IMR-90 (cell line): ENCODE results near the gene SYCP1. TPM values are rescaled to one million over a fixed set of nuclear protein-coding genes. Genes with fewer than 3 reads are reported as not detected.

Source experiments
- ATAC-seq: fragments of 200-7000 bp; cut with Tn5 transposase; 2 replicates; pipeline ENCODE4 v1.9.1; 2020; ENCODE audit warnings: low read depth, mild to moderate bottlenecking, moderate library complexity
- BruUV-seq: library from RNA; stranded (reverse); fragments of 400-500 nt; replicated peaks from 2 replicates; lab custom pipeline; 2021; lab: Mats Ljungman, UMichigan
- CTCF ChIA-PET: fragments of 300-600 bp; formaldehyde crosslinking; extraction: SDS; loops from one replicate; lab custom pipeline; 2021; ENCODE audit warnings: antibody characterized with exemption; lab: Yijun Ruan, JAX
- POLR2A ChIA-PET: fragments of 300-600 bp; sonication (Branson Sonifier 250); formaldehyde crosslinking; loops from one replicate; lab custom pipeline; 2022; ENCODE audit warnings: antibody characterized with exemption; ENCODE audit not compliant: unreplicated experiment; lab: Charles Lee
- DNase-seq: peaks from one replicate; pipeline ENCODE4 v3.0.0; 2013
- H2AFZ ChIP-seq: replicated peaks from 2 replicates; pipeline ENCODE3; 2013; ENCODE audit warnings: low read length, mild to moderate bottlenecking; ENCODE audit not compliant: poor library complexity
- H2AK5ac ChIP-seq: 2 replicates; pipeline ENCODE4 v1.6.1; 2013; ENCODE audit warnings: low read depth, low read length, inconsistent platforms
- H2AK9ac ChIP-seq: replicated peaks from 2 replicates; pipeline ENCODE3; 2013; ENCODE audit warnings: mild to moderate bottlenecking, low read depth, low read length, moderate library complexity; ENCODE audit not compliant: poor library complexity
- H2BK120ac ChIP-seq: 2 replicates; pipeline ENCODE4 v1.6.1; 2013; ENCODE audit warnings: low read depth, low read length, inconsistent platforms
- H2BK15ac ChIP-seq: 3 replicates; pipeline ENCODE4 v1.6.1; 2013; ENCODE audit warnings: low read depth, low read length, inconsistent platforms
- H2BK20ac ChIP-seq: 2 replicates; pipeline ENCODE4 v1.6.1; 2013; ENCODE audit warnings: low read depth, mild to moderate bottlenecking, inconsistent platforms, low read length, moderate library complexity
- H2BK5ac ChIP-seq: 2 replicates; pipeline ENCODE4 v1.6.1; 2013; ENCODE audit warnings: mild to moderate bottlenecking, low read depth, low read length, inconsistent platforms; ENCODE audit not compliant: poor library complexity, severe bottlenecking
- H3K14ac ChIP-seq: replicated peaks from 2 replicates; pipeline ENCODE4 v1.6.1; 2013; ENCODE audit warnings: low read depth, low read length, inconsistent platforms
- H3K18ac ChIP-seq: 2 replicates; pipeline ENCODE4 v1.6.1; 2013; ENCODE audit warnings: low read depth, low read length, control low read depth
- H3K23ac ChIP-seq: 2 replicates; pipeline ENCODE4 v1.6.1; 2013; ENCODE audit warnings: low read depth, low read length, inconsistent platforms
- H3K27ac ChIP-seq: 2 replicates; pipeline ENCODE4 v1.5.1; 2013; ENCODE audit warnings: mild to moderate bottlenecking, control low read depth, low read length; ENCODE audit not compliant: insufficient read depth
- H3K27me3 ChIP-seq: 2 replicates; pipeline ENCODE4 v1.6.1; 2013; ENCODE audit warnings: low read length; ENCODE audit not compliant: control insufficient read depth, insufficient read depth
- H3K36me3 ChIP-seq: 2 replicates; pipeline ENCODE4 v1.6.1; 2013; ENCODE audit warnings: low read length, mixed read lengths; ENCODE audit not compliant: control insufficient read depth, insufficient read depth
- H3K4ac ChIP-seq: 2 replicates; pipeline ENCODE4 v1.6.1; 2013; ENCODE audit warnings: low read depth, low read length, inconsistent platforms
- H3K4me1 ChIP-seq: 2 replicates; pipeline ENCODE4 v1.6.1; 2013; ENCODE audit warnings: low read length, mixed read lengths; ENCODE audit not compliant: control insufficient read depth, insufficient read depth
- H3K4me2 ChIP-seq: 2 replicates; pipeline ENCODE4 v1.6.1; 2013; ENCODE audit warnings: low read depth, mild to moderate bottlenecking, control low read depth, low read length, moderate library complexity
- H3K4me3 ChIP-seq: 2 replicates; pipeline ENCODE4 v1.5.1; 2013; ENCODE audit warnings: low read depth, mild to moderate bottlenecking, control low read depth, low read length, moderate library complexity; ENCODE audit not compliant: insufficient read depth
- H3K56ac ChIP-seq: 2 replicates; pipeline ENCODE4 v1.6.1; 2013; ENCODE audit warnings: low read length, inconsistent platforms; ENCODE audit not compliant: insufficient read depth; ENCODE audit errors: extremely low read depth
- H3K79me1 ChIP-seq, 2 experiments: 2 replicates each; pipeline ENCODE4 v1.6.1; 2013; ENCODE audit warnings: low read length in 2 of 2, inconsistent platforms in 1 of 2, low read depth in 1 of 2
- H3K9ac ChIP-seq: 2 replicates; pipeline ENCODE4 v1.6.1; 2013; ENCODE audit warnings: low read depth, low read length, control low read depth
- H3K9me1 ChIP-seq: 2 replicates; pipeline ENCODE4 v1.6.1; 2013; ENCODE audit warnings: low read length, inconsistent platforms; ENCODE audit not compliant: insufficient read depth
- H3K9me3 ChIP-seq: 2 replicates; pipeline ENCODE4 v1.6.1; 2013; ENCODE audit warnings: low read length; ENCODE audit not compliant: control insufficient read depth, insufficient read depth
- H4K20me1 ChIP-seq: 2 replicates; pipeline ENCODE4 v1.6.1; 2013; ENCODE audit warnings: low read length, inconsistent platforms; ENCODE audit not compliant: insufficient read depth
- H4K5ac ChIP-seq: 2 replicates; pipeline ENCODE4 v1.6.1; 2013; ENCODE audit warnings: mild to moderate bottlenecking, low read depth, low read length, control low read depth
- H4K8ac ChIP-seq, 2 experiments: 2 replicates each; pipeline ENCODE4 v1.6.1; 2013; ENCODE audit warnings: low read depth in 2 of 2, low read length in 2 of 2, control low read depth in 1 of 2, inconsistent platforms in 1 of 2
- H4K91ac ChIP-seq: 2 replicates; pipeline ENCODE4 v1.6.1; 2013; ENCODE audit warnings: low read depth, low read length, inconsistent platforms; ENCODE audit not compliant: insufficient read depth
- BHLHE40 ChIP-seq: fragments of 150-350 bp; IDR thresholded peaks from 2 replicates; pipeline ENCODE4 v1.6.1; 2016; ENCODE audit warnings: mild to moderate bottlenecking, low read depth, low read length
- CHD1 ChIP-seq: IDR thresholded peaks from 2 replicates; pipeline ENCODE4 v1.6.1; 2012; ENCODE audit warnings: low read depth, low read length, improper control_type of control experiment
- FOS ChIP-seq: fragments of 150-350 bp; IDR thresholded peaks from 2 replicates; pipeline ENCODE4 v1.6.1; 2016; ENCODE audit warnings: low read depth, low read length
- MAZ ChIP-seq: IDR thresholded peaks from 2 replicates; pipeline ENCODE4 v1.6.1; 2012; ENCODE audit warnings: low read depth, mild to moderate bottlenecking, low read length, improper control_type of control experiment, moderate library complexity, borderline replicate concordance
- MXI1 ChIP-seq: IDR thresholded peaks from 2 replicates; pipeline ENCODE4 v1.6.1; 2012; ENCODE audit warnings: low read depth, mild to moderate bottlenecking, low read length, moderate library complexity, borderline replicate concordance
- NFE2L2 ChIP-seq: fragments of 150-350 bp; IDR thresholded peaks from 2 replicates; pipeline ENCODE4 v1.6.1; 2016; ENCODE audit warnings: low read depth, mild to moderate bottlenecking, low read length
- POLR2A ChIP-seq: IDR thresholded peaks from 2 replicates; pipeline ENCODE4 v1.6.1; 2012; ENCODE audit warnings: mild to moderate bottlenecking, low read depth, low read length
- RAD21 ChIP-seq: IDR thresholded peaks from 2 replicates; pipeline ENCODE4 v1.6.1; 2012; ENCODE audit warnings: low read length, improper control_type of control experiment
- RCOR1 ChIP-seq: IDR thresholded peaks from 2 replicates; pipeline ENCODE4 v1.6.1; 2012; ENCODE audit warnings: mild to moderate bottlenecking, low read length, improper control_type of control experiment; ENCODE audit not compliant: insufficient replicate concordance
- RFX5 ChIP-seq: IDR thresholded peaks from 2 replicates; pipeline ENCODE4 v1.8.0; 2012; ENCODE audit warnings: low read depth, mild to moderate bottlenecking, low read length, moderate library complexity
- SMC3 ChIP-seq: fragments of 150-350 bp; IDR thresholded peaks from 2 replicates; pipeline ENCODE4 v1.6.1; 2016; ENCODE audit warnings: low read depth, mild to moderate bottlenecking, antibody characterized with exemption, low read length, moderate library complexity
- WGBS, 2 experiments: methylation state at CpG; one replicate each; pipeline versions ENCODE4 v1.1.5 to v1.1.7; 2013; ENCODE audit warnings: missing lambda C conversion rate in 2 of 2; ENCODE audit not compliant: insufficient read length in 1 of 2; ENCODE audit errors: extremely low coverage in 2 of 2; 5-methylcytosine and 5-hydroxymethylcytosine counted together
- dilution Hi-C: fragments of 300-500 bp; cut with HindIII; formaldehyde crosslinking; loops from one replicate; pipeline ENCODE4 v1.14.3; 2018; ENCODE audit warnings: low sequenced_read_pairs; ENCODE audit not compliant: unreplicated experiment
- in situ Hi-C: fragments of 300-500 bp; cut with MboI; formaldehyde crosslinking; loops from 3 replicates; pipeline ENCODE4 v1.14.3; 2019; ENCODE audit warnings: low sequenced_read_pairs, inconsistent platforms, mixed read lengths
- intact Hi-C: fragments of 100-400 bp; cut with micrococcal nuclease; formaldehyde crosslinking; loops from 2 replicates; pipeline ENCODE4 v1.10.0; 2022
- polyA plus RNA-seq, 3 experiments: library from polyadenylated mRNA; depleted of rRNA; stranded (reverse); fragments of >200 nt; gene quantifications; 2 replicates each; pipeline ENCODE4 v1.2.3, GENCODE V29; 2012; ENCODE audit warnings: low replicate concordance in 1 of 3
- total RNA-seq: library from RNA; depleted of rRNA; stranded (reverse); fragments of >200 nt; gene quantifications from 2 replicates; pipeline ENCODE4 v1.2.3, GENCODE V29; 2012
- TF ChIP-seq, protein P1 (sequence below): conservative IDR thresholded peaks from 2 replicates; pipeline ENCODE4 v1.5.1; 2012; ENCODE audit warnings: mild to moderate bottlenecking, low read depth, low read length, improper control_type of control experiment
- TF ChIP-seq, protein P2 (sequence below): fragments of 150-350 bp; IDR thresholded peaks from 2 replicates; pipeline ENCODE4 v1.6.1; 2016; ENCODE audit warnings: low read depth, mild to moderate bottlenecking, low read length, moderate library complexity, borderline replicate concordance
- TF ChIP-seq, protein P3 (sequence below): fragments of 150-350 bp; IDR thresholded peaks from 2 replicates; pipeline ENCODE4 v1.6.1; 2017; ENCODE audit warnings: mild to moderate bottlenecking, antibody characterized with exemption, low read length, low read depth

SYCP1 gene
- total and polyA plus RNA-seq, 2 of the 4 experiments (the other 2 are of a cell fraction): not detected

DNA sequence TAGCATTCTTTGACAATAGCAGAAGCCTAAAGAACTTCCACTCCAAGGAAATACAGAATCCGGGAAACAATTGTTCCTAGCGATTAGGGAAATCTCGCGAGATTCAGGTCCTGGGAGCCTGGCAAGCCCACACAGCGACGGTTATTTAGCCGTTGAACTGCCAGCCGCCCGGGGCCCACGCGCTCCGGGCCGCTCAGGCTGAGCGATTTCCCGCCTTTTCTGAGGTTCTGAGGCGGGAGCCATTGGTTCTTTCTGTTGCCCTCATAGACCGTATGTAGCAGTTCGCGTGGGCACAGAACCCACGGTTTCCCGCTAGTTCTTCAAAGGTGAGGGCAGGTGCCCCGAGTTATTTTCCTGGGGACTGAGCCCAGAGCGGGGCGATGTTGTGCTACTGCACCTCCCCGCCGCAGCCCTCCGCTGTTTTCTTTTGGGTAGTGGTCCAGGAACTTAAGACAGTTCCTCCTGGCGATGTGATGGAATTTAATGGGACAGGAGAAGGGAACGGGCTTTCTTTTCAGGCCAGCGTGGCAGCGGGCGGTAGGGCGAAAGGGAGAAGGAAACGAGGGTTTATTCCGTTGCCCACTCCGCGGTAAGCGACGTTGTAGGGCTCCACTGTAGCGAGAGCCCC, at the start of gene SYCP1 (continued):
- TF ChIP-seq, protein P1, sequence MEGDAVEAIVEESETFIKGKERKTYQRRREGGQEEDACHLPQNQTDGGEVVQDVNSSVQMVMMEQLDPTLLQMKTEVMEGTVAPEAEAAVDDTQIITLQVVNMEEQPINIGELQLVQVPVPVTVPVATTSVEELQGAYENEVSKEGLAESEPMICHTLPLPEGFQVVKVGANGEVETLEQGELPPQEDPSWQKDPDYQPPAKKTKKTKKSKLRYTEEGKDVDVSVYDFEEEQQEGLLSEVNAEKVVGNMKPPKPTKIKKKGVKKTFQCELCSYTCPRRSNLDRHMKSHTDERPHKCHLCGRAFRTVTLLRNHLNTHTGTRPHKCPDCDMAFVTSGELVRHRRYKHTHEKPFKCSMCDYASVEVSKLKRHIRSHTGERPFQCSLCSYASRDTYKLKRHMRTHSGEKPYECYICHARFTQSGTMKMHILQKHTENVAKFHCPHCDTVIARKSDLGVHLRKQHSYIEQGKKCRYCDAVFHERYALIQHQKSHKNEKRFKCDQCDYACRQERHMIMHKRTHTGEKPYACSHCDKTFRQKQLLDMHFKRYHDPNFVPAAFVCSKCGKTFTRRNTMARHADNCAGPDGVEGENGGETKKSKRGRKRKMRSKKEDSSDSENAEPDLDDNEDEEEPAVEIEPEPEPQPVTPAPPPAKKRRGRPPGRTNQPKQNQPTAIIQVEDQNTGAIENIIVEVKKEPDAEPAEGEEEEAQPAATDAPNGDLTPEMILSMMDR: no peak
- TF ChIP-seq CHD1 (no peak), RAD21 (no peak), BHLHE40 (no peak)

DNA sequence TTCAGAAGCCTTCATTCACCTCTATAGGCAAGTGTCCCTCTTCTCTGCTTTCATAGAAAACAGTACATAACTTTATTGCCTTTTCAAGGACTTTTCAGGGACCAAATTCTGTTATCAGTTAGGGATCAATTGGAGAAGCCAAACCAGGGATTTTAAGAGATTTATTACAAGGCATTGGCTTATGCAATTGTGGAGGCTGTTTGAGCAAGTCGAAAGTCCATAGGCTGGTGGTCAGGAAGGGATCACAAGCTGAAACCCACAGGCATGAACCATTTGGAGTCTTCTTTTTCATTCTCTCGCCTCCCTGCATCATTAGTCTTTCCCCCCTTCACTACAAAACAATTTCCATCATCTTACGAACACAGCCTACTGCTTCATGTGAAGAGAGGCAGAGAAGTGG, 34.8 kb upstream of the SYCP1 start:
- intact Hi-C loops: no loop called here
- POLR2A ChIA-PET: no interaction called here
- H4K5ac ChIP-seq: no peak overlapping the region
- CTCF ChIA-PET: no interaction called here
- BruUV-seq: no TSS peak
- no peak overlapping the region for H2BK15ac ChIP-seq
- H4K91ac ChIP-seq: no peak overlapping the region
- H3K14ac ChIP-seq: no peak overlapping the region
- H3K4ac ChIP-seq: no peak overlapping the region
- H3K23ac ChIP-seq: no peak overlapping the region
- no peak for ATAC-seq
- no peak for DNase-seq
- H3K4me2 ChIP-seq: no peak overlapping the region
- H2AK5ac ChIP-seq: no peak overlapping the region
- no peak overlapping the region for H3K9ac ChIP-seq
- H3K9me1 ChIP-seq: no peaks in the 10 kb centered on the region
- no peaks in the 10 kb centered on the region for H3K79me1 ChIP-seq
- H4K20me1 ChIP-seq: no peaks in the 10 kb centered on the region
- in situ Hi-C loops: no loop called here
- no peaks in the 10 kb centered on the region for H3K9me3 ChIP-seq
- dilution Hi-C loops: no loop called here
- H2BK5ac ChIP-seq: no peak overlapping the region
- 100% methylated on average over 2 of the region's 3 CpGs; no CpG with 5 or more reads in 1 of the 2 experiments for WGBS, 2 experiments
- H2BK20ac ChIP-seq: no peak overlapping the region
- H4K8ac ChIP-seq: no peak overlapping the region
- no peak overlapping the region for H3K27ac ChIP-seq
- H3K4me3 ChIP-seq: no peak overlapping the region
- no peaks in the 10 kb centered on the region for H3K36me3 ChIP-seq
- H2AFZ ChIP-seq: no peak overlapping the region
- no peak overlapping the region for H2AK9ac ChIP-seq
- H2BK120ac ChIP-seq: no peak overlapping the region
- H3K56ac ChIP-seq: no peak overlapping the region
- H3K27me3 ChIP-seq: no peaks in the 10 kb centered on the region
- H3K4me1 ChIP-seq: no peaks in the 10 kb centered on the region
- H3K18ac ChIP-seq: no peak overlapping the region
- TF ChIP-seq, protein P2, sequence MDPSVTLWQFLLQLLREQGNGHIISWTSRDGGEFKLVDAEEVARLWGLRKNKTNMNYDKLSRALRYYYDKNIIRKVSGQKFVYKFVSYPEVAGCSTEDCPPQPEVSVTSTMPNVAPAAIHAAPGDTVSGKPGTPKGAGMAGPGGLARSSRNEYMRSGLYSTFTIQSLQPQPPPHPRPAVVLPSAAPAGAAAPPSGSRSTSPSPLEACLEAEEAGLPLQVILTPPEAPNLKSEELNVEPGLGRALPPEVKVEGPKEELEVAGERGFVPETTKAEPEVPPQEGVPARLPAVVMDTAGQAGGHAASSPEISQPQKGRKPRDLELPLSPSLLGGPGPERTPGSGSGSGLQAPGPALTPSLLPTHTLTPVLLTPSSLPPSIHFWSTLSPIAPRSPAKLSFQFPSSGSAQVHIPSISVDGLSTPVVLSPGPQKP: no peak
- TF ChIP-seq NFE2L2 (no peak), RFX5 (no peak), RCOR1 (no peak), BHLHE40 (no peak), CHD1 (no peak), FOS (no peak), RAD21 (no peak), POLR2A (no peak), MAZ (no peak), SMC3 (no peak), MXI1 (no peak)
- TF ChIP-seq, protein P3, sequence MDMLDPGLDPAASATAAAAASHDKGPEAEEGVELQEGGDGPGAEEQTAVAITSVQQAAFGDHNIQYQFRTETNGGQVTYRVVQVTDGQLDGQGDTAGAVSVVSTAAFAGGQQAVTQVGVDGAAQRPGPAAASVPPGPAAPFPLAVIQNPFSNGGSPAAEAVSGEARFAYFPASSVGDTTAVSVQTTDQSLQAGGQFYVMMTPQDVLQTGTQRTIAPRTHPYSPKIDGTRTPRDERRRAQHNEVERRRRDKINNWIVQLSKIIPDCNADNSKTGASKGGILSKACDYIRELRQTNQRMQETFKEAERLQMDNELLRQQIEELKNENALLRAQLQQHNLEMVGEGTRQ: no peak
